GM21515 (cell line): ENCODE data around the gene PEA15.

Experiments
- ATAC-seq: cut with Tn5 transposase; IDR thresholded peaks from one replicate; pipeline ENCODE4 v1.9.1; 2021; ENCODE audit not compliant: unreplicated experiment

PEA15 gene

GRCh38 chr1:160236806-160237205, 31.6 kb downstream of the PEA15 start:
- ATAC-seq: no peak

GRCh38 chr1:160237558-160237957, 32.4 kb downstream of the PEA15 start:
- ATAC-seq: no peak

DNA sequence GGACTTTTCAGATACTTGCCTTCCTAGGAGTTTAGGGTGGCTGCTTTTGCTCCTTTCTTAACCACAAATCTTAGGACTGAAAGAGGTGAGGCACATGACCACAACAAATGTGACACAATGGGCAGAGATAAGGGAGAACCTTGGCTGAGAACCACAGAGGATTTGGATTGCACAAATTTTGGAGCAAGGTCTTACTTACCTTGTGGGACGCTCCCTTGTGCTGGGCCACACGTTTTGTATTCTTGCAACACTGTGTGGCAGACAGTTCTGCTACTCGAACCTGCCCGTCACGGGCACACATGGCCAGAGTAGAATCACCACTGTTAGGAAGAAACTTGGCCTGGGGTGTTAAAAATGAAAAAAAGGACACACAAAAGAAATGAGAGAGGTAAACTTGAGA, 33.2 kb downstream of the PEA15 start:
- no peak for ATAC-seq

DNA sequence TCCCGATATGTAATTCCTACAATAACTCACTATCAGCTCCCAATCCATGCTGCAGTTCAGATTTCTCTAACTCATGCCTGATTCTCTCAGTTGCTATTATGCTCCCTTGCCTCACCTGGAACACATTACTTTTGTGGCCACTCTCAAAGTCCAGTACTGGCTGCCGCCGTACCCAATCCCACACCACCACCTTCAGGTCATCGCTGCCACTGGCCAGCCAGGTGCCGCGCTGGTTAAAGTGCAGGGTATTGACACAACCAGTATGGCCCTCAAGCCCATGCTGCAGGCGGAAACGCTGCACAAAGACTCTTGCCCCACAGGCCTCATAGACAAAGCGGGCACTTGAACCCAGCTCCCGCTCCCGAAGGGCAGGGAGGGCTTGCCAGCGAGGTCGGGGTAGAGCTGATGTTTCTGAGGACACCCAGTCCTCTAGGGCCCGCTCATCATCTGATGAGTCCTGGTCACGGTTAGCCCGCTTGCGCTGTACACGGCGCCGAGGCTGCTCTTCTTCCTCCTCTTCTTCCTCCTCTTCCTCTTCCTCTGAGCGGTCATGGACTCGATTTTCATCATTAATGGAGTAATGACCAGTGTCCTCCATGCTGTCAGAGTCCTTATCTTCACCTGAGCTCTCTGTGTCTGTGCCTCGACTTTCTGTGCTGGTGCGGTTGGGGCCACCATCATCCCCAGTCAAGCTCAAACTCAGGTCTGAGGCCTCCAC, 34.6 kb downstream of the PEA15 start:
- ATAC-seq: no peak

DNA sequence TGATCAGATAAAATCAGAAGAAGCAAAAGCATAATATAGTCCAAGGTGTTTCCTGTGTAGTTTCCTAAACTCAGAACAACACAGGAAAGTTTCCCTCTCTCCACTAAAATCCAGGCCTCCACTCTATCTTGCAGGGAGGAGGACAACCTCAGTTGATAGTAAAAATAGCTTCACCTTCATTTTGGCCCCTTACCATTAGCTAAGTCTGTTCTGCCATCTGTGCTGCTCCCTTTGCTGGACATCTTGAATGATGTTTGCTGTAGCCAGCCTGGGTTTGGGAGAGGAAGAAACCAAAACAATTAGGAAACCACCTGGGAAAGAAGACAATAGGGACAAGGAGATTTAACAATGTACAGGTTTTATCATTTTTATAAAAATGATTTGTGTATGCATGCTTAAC, 38.6 kb downstream of the PEA15 start:
- ATAC-seq: no peak

DNA sequence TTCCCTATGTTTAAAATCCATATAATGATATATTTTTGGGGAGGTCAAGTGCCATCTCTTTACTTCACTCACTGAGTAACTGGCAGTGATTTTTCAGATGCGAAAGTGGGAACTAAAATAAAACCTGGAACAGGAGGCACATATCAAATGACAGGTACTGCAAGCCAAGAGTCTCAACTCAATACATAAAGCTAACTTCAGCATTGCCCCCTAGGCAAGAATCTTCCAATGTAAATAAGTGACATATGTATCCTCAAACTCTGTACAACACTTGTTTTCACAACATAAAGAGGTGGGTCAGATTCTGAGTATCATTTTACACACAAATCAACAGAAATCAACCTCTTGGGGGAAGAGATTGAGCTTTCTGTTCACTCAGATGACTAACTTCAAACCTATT, 39.0 kb downstream of the PEA15 start:
- no peak for ATAC-seq

DNA sequence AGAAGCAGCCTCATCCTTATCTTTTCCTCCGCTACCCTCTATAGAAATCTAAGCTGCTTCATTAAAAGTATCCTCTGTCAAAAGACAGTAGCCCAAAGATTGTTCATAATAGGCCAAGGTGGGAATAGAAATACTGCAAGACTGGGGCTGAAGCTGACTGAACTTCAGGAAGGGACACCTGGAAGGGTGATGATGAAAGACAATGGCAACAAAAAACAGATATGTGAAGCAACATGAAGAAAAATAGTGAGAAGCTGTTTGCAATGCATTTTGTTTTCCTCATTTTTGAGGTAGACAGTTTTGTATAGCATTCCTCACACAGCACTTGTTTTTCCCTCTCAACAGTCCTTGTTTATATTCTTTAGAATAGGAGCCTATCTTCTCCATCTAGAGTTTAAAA, 40.2 kb downstream of the PEA15 start:
- ATAC-seq: no peak

DNA sequence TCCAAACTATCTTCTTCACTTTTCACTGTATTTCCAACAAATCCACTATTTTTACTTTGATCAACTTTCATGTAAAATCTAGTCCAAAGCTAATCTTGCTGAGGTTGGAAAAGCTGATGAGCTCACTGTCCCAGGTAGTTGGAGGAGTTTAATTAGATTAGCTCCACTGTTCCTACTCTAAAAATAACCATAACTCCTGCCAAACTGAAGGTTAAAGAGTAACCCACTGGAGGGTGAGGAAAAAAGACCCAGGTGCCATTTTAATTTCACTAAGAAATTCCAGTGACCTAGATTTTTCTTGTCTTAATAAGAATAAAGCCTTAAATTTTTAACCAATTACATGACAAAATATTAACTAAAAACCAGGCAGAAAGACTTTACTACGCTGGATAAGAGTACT, 41.9 kb downstream of the PEA15 start:
- ATAC-seq: no peak

GRCh38 chr1:160251011-160251410, 45.8 kb downstream of the PEA15 start:
- no peak for ATAC-seq

- peak; percentile 59 for ATAC-seq
Observed at GRCh38 chr1:160251687-160252526, 46.7 kb downstream of the PEA15 start.

DNA sequence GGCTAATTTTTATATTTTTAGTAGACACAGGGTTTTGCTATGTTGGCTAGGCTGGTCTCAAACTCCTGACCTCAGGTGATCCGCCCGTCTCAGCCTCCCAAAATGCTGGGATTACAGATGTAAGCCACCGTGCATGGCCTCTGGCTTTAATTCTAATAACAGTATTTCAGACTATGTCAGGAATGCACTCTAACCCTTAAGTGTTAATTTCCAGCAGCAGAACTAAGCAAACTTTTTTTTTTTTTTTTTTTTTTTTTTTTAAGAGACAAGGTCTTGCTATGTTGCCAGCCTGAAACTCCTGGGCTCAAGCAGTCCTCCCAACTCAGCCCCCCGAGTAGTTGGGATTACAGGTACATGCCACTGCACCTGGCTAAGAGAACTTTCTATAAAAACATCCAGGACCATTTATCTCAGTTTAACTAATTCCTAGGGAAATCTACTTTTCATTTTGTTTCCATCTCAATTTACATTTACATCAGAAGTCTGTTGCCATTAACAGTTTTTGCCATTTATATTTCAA, 50.7 kb downstream of the PEA15 start:
- ATAC-seq: no peak

GRCh38 chr1:160256396-160257046, 51.3 kb downstream of the PEA15 start:
- ATAC-seq: no peak

GRCh38 chr1:160257411-160258015, 52.3 kb downstream of the PEA15 start:
- ATAC-seq: no peak

DNA sequence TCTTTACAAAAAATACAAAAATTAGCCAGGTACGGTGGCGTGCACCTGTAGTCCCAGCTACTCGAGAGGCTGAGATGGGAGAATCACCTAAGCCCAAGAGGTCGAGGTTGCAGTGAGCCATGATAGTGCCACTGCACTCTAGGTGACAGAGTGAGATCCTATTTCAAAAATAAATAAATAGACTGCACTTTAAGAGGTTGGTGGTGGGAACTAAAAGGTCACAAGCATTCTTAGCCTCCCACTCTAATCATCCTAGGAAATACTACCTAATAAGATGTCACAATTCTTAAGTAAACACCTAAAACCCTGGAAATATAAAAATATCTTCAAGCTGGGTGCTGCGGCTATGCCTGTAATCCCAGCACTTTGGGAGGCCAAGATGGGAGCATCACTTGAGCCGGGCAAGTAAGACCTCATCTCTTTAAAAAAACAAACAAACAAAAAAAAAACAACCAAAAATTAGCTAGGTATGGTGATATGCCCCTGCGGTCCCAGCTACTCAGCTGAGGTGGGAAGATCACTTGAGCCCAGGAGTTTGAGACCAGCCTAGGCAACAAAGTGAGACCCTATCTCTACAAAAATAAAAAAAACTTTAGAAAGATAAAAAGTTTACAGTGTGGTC, 53.1 kb downstream of the PEA15 start:
- ATAC-seq: no peak

DNA sequence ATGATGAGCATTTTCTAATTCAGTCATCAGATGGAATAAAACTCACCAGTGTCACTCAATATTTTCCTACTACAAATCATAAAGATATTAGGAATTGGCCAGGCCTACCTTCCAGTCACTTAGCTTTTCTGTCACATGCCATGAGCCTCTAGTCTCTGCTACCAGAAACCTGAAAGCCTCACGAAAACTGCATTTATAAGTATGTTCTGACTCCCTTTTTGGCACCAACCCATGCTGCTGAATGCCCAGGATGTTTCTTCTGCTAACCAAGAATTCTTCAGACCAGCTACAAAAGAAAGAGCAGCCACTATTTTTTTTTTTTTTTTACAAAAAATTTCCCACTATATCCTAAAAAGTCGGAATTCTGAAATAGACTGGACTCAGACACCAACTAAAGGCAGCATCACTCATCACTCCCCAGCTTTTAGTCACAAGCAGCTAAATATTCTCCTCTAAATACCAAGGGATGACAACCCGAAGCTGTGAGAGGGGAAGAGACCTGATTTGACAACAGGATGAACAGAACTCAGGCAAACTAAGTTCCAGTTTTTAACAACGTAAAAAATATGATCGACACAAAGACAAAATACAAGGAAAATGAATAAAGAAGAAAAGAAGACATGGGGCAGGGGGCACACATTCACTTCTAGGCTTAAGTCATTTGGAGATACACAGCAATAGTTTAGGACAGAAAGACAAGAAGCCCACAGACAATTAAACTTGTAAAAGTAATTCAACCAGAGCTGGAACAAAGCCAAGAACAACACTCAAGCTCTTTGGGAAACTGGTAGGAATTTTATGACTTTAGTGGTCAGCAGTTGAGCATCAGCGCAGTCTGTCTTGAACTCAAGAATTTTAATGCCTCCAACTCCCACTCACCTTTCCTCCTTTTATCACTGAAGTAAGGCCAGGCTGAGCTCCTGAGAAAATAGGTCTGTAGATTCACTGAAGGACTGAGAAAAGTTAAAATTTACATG, 55.5 kb downstream of the PEA15 start:
- ATAC-seq: no peak

GRCh38 chr1:160261556-160261892, 56.3 kb downstream of the PEA15 start:
- ATAC-seq: peak; percentile 31

DNA sequence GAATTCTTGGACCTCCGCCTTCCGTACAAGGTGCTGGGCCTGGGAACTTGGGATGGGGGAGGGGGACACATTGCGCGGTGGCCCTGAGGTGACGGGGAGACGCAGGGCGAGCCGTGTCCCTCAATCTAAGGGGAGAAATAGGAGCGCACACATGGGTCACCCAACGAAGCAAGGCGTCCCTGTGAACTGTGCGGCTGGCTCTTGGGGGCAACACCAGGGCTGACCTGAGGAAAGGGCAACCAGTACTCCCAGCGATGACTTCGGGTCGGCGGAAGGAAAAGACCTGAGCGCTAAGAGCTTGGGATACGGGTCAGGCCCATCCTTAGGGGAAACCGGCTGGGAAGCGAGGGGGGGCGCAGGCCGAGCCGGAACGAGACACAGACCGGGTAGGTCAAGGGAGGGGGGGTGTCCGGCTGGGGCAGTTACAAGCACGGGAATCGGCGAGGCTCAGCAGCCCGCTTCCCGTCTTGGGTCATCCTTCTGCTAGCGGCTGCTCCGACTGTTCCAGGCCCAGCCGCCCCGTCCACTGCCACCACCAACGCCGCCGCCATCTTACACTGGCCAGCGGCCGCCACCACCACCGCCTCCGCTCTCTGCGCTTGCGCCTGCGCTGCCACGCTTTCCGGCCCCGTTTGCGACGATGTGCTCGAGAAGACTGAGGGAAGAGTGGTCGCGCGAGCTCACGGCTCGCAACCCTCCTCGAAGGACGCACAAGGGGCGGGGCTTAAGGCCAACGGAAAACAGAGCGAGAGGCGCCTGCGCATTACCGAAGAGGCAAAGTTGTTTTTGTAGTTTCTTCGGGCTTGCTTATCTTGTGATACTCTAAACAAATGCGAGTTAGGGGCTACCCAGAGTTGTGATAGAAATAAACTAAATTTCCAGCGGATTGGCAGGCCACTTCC, 57.0 kb downstream of the PEA15 start, which contains the start of gene DCAF8:
Gene DCAF8, minus strand, starts transcription at position 657 of the 902 bp plus-strand sequence. CDS start 18,541 bp downstream, outside the sequence.
- peak; percentile 81 for ATAC-seq

DNA sequence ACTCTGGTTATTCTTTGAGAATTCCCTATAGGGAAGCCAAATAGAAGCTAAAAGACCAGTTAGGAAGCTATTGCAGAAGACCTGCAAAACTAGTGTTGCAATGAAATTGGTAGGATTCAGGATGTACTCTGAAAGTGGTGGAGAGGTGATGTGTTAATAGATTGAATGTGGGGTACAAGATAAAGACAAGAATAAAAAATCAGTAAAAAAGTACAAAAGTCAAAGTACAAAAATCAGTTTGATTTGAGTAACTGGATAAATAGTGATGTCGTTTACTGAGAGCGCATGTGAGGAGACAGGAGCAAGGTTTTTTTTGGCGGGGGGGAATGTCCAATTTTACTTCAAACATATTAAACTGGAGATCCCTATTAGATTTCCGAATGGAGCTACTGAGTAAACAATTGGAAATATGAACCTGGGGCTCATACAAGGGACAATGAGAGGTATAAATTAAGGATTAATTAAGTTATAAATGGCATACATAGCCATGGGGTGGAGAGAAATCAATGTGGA, 59.7 kb downstream of the PEA15 start:
- ATAC-seq: no peak
